H1 (cell line): ENCODE measurements around the gene CA9. TPM values are rescaled to one million over a fixed set of nuclear protein-coding genes. Genes with fewer than 3 reads are reported as not detected.

Experiments used
- BCL11A ChIP-seq, 2 experiments: IDR thresholded peaks; one replicate each; pipeline ENCODE4 v1.6.1; 2011; ENCODE audit warnings: low read depth in 2 of 2, low read length in 2 of 2, mild to moderate bottlenecking in 2 of 2
- FOSL1 ChIP-seq: IDR thresholded peaks from 2 replicates; pipeline ENCODE4 v1.6.1; 2011; ENCODE audit warnings: mild to moderate bottlenecking, low read depth, low read length, moderate library complexity; ENCODE audit not compliant: insufficient read depth
- KDM5A ChIP-seq: fragments of 200-600 bp; IDR thresholded peaks from 2 replicates; pipeline ENCODE4 v1.7.1; 2012; ENCODE audit warnings: mild to moderate bottlenecking, low read length, inconsistent platforms, mixed read lengths
- polyA plus RNA-seq, 7 experiments: library from polyadenylated mRNA; depleted of rRNA in 3 of 7; stranded (reverse) in 5 of 7; unstranded in 2 of 7; fragments of >200 nt in 5 of 7; fragments of 200-250 nt in 2 of 7; gene quantifications; 1 replicate in 5 of 7; 2 replicates in 1 of 7; 4 replicates in 1 of 7; pipeline versions ENCODE4 v1.2.1 to v1.2.3, GENCODE V29; 2011 to 2013; ENCODE audit warnings: missing spikeins in 2 of 7, mixed read lengths in 2 of 7
- total RNA-seq: library from RNA; stranded (reverse); fragmentation: NEBNext Ultra II Directional; extraction: Animal tissue kit (Norgen Biotek cat#: 25700); gene quantifications from 2 replicates; pipeline ENCODE4 v1.2.1, GENCODE V29; 2021
- TF ChIP-seq, protein P1 (sequence below): fragments of 300-600 bp; sonication (generic); IDR thresholded peaks from 2 replicates; pipeline ENCODE4 v1.7.1; 2012; ENCODE audit warnings: low read length, moderate library complexity, mild to moderate bottlenecking, inconsistent platforms; ENCODE audit not compliant: insufficient replicate concordance
- TF ChIP-seq, protein P2 (sequence below): IDR thresholded peaks from 2 replicates; pipeline ENCODE4 v1.6.1; 2012; ENCODE audit warnings: inconsistent platforms
- TF ChIP-seq, protein P3 (sequence below): IDR thresholded peaks from 2 replicates; pipeline ENCODE4 v1.6.1; 2012; ENCODE audit warnings: inconsistent platforms
- TF ChIP-seq, protein P4 (sequence below): IDR thresholded peaks from 2 replicates; pipeline ENCODE4 v1.6.1; 2012; ENCODE audit warnings: low read length, inconsistent platforms

The CA9 gene
- total and polyA plus RNA-seq, 2 of the 8 experiments (the other 6 are each of a cell fraction or from before 2014, with no cell fraction given), result 1.3 to 1.8 TPM

DNA sequence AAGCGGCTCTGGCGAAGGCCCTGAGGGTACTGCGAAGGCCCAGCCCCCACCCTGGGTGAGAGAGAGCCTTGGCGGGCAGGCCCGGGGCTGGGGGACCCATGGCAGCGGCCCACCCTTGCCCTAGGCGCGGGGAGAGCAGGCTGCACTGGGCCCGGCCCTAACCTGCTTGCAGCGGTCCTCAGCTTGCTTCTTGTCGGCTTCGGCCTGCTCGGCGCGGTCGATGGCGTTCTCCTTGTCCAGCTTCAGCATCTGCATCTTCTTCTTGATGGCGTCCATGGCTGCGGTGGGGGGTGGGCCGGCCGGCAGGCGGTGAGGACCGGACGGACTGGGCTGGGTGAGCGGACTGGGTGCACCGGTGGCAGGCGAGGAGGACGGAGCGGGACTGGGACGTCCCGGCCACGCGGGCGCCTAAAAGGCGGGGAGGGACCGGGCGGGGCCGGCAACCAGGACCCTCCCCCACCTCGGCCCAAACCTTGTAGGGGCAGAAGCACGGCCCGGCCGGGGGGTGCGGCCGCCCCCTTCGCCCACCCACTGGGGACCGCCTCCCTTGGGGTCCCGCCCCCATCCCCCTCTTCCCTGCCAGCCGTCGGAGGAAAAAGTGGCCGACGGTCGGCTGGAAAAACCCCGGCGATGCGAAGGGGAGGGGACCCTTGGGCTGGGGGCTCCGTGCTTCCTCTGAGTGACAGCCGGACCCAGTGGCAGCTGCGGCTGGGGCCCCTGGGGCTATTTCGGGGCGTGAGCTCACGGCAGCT is 16.0 kb downstream of the CA9 start, which contains the start of gene TPM2 (continued):
- TF ChIP-seq FOSL1 (no peak), BCL11A (IDR thresholded peaks at IDR 0.05; ENCODE audit: low read depth in 2 of 2, low read length in 2 of 2) (no peak), KDM5A (no peak)
- TF ChIP-seq, protein P1, sequence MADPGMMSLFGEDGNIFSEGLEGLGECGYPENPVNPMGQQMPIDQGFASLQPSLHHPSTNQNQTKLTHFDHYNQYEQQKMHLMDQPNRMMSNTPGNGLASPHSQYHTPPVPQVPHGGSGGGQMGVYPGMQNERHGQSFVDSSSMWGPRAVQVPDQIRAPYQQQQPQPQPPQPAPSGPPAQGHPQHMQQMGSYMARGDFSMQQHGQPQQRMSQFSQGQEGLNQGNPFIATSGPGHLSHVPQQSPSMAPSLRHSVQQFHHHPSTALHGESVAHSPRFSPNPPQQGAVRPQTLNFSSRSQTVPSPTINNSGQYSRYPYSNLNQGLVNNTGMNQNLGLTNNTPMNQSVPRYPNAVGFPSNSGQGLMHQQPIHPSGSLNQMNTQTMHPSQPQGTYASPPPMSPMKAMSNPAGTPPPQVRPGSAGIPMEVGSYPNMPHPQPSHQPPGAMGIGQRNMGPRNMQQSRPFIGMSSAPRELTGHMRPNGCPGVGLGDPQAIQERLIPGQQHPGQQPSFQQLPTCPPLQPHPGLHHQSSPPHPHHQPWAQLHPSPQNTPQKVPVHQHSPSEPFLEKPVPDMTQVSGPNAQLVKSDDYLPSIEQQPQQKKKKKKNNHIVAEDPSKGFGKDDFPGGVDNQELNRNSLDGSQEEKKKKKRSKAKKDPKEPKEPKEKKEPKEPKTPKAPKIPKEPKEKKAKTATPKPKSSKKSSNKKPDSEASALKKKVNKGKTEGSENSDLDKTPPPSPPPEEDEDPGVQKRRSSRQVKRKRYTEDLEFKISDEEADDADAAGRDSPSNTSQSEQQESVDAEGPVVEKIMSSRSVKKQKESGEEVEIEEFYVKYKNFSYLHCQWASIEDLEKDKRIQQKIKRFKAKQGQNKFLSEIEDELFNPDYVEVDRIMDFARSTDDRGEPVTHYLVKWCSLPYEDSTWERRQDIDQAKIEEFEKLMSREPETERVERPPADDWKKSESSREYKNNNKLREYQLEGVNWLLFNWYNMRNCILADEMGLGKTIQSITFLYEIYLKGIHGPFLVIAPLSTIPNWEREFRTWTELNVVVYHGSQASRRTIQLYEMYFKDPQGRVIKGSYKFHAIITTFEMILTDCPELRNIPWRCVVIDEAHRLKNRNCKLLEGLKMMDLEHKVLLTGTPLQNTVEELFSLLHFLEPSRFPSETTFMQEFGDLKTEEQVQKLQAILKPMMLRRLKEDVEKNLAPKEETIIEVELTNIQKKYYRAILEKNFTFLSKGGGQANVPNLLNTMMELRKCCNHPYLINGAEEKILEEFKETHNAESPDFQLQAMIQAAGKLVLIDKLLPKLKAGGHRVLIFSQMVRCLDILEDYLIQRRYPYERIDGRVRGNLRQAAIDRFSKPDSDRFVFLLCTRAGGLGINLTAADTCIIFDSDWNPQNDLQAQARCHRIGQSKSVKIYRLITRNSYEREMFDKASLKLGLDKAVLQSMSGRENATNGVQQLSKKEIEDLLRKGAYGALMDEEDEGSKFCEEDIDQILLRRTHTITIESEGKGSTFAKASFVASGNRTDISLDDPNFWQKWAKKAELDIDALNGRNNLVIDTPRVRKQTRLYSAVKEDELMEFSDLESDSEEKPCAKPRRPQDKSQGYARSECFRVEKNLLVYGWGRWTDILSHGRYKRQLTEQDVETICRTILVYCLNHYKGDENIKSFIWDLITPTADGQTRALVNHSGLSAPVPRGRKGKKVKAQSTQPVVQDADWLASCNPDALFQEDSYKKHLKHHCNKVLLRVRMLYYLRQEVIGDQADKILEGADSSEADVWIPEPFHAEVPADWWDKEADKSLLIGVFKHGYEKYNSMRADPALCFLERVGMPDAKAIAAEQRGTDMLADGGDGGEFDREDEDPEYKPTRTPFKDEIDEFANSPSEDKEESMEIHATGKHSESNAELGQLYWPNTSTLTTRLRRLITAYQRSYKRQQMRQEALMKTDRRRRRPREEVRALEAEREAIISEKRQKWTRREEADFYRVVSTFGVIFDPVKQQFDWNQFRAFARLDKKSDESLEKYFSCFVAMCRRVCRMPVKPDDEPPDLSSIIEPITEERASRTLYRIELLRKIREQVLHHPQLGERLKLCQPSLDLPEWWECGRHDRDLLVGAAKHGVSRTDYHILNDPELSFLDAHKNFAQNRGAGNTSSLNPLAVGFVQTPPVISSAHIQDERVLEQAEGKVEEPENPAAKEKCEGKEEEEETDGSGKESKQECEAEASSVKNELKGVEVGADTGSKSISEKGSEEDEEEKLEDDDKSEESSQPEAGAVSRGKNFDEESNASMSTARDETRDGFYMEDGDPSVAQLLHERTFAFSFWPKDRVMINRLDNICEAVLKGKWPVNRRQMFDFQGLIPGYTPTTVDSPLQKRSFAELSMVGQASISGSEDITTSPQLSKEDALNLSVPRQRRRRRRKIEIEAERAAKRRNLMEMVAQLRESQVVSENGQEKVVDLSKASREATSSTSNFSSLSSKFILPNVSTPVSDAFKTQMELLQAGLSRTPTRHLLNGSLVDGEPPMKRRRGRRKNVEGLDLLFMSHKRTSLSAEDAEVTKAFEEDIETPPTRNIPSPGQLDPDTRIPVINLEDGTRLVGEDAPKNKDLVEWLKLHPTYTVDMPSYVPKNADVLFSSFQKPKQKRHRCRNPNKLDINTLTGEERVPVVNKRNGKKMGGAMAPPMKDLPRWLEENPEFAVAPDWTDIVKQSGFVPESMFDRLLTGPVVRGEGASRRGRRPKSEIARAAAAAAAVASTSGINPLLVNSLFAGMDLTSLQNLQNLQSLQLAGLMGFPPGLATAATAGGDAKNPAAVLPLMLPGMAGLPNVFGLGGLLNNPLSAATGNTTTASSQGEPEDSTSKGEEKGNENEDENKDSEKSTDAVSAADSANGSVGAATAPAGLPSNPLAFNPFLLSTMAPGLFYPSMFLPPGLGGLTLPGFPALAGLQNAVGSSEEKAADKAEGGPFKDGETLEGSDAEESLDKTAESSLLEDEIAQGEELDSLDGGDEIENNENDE, result no peak
- TF ChIP-seq, protein P2, sequence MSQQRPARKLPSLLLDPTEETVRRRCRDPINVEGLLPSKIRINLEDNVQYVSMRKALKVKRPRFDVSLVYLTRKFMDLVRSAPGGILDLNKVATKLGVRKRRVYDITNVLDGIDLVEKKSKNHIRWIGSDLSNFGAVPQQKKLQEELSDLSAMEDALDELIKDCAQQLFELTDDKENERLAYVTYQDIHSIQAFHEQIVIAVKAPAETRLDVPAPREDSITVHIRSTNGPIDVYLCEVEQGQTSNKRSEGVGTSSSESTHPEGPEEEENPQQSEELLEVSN, result peak; percentile 85
- TF ChIP-seq, protein P3, sequence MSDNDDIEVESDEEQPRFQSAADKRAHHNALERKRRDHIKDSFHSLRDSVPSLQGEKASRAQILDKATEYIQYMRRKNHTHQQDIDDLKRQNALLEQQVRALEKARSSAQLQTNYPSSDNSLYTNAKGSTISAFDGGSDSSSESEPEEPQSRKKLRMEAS, result peak; percentile 87
- TF ChIP-seq, protein P4, sequence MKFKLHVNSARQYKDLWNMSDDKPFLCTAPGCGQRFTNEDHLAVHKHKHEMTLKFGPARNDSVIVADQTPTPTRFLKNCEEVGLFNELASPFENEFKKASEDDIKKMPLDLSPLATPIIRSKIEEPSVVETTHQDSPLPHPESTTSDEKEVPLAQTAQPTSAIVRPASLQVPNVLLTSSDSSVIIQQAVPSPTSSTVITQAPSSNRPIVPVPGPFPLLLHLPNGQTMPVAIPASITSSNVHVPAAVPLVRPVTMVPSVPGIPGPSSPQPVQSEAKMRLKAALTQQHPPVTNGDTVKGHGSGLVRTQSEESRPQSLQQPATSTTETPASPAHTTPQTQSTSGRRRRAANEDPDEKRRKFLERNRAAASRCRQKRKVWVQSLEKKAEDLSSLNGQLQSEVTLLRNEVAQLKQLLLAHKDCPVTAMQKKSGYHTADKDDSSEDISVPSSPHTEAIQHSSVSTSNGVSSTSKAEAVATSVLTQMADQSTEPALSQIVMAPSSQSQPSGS, result no peak
